ENCODE data around the gene LTF.
"Not testable (repeated sequence)": the region's sequence is repeated elsewhere in the genome, so short reads cannot be mapped to it uniquely, and the experiment has no call there.

The LTF gene

GRCh38 chr3:46406788-46407611 lies 57.7 kb downstream of the LTF start, which contains the start of the genes CCR5AS and CCRL2:
CCR5AS (minus strand) TSS chr3:46407066.
CCRL2 (plus strand) TSS chr3:46407259; CDS start chr3:46408080, 821 bp downstream.
- peak within 1 kb of the TSS; percentile 58 for H3K4me3 ChIP-seq (ENCODE audit: low read length)
- no peaks in the 10 kb centered on the region for H3K79me2 ChIP-seq (ENCODE audit: low read length)
- peak within 1 kb of the TSS; percentile 56 for H3K4me2 ChIP-seq (ENCODE audit: low read length)
- no peaks in the 10 kb centered on the region for H3K36me3 ChIP-seq (replicated peaks; ENCODE audit: low read depth, low read length)
- H3K9ac ChIP-seq (ENCODE audit: low read length), result peak within 1 kb of the TSS; percentile 12; the same call in 1 of the 2 replicates
- TF ChIP-seq EZH2phosphoT487 (IDR thresholded peaks at IDR 0.05; ENCODE audit: low read depth), result no peak
- peak within 1 kb of the TSS; percentile 86 for H2AFZ ChIP-seq (ENCODE audit: low read depth, low read length)
- H3K4me1 ChIP-seq (ENCODE audit: low read length), result peaks cover 24% of the 10 kb centered on the region
- H3K27me3 ChIP-seq (ENCODE audit: low read depth, low read length), result peaks cover 14% of the 10 kb centered on the region; the same call in 1 of the 2 replicates
- no peaks in the 10 kb centered on the region for H3K9me3 ChIP-seq (ENCODE audit: insufficient read depth, low read length)
- no peak within 1 kb of the TSS for H3K27ac ChIP-seq (ENCODE audit: low read length)
- no peaks in the 10 kb centered on the region for H4K20me1 ChIP-seq (ENCODE audit: insufficient read depth, low read length)

GRCh38 chr3:46406443-46406787 lies 58.3 kb downstream of the LTF start:
- Histone ChIP-seq H3K4me1 (ENCODE audit: low read length) (peaks cover 24% of the 10 kb centered on the region), H3K9me3 (ENCODE audit: insufficient read depth, low read length) (no peaks in the 10 kb centered on the region), H3K36me3 (replicated peaks; ENCODE audit: low read depth, low read length) (no peaks in the 10 kb centered on the region), H4K20me1 (ENCODE audit: insufficient read depth, low read length) (no peaks in the 10 kb centered on the region), H3K27ac (ENCODE audit: low read length) (no peak overlapping the region), H3K4me2 (ENCODE audit: low read length) (peak overlapping the region; percentile 56), H2AFZ (ENCODE audit: low read depth, low read length) (peak overlapping the region; percentile 86), H3K27me3 (ENCODE audit: low read depth, low read length) (peaks cover 15% of the 10 kb centered on the region), H3K79me2 (ENCODE audit: low read length) (no peaks in the 10 kb centered on the region), H3K9ac (ENCODE audit: low read length) (no peak overlapping the region; the same call in 1 of the 2 replicates), H3K4me3 (ENCODE audit: low read length) (peak overlapping the region; percentile 58; the same call in 1 of the 2 replicates)
- TF ChIP-seq CTCF (IDR thresholded peaks at IDR 0.05; ENCODE audit: low read depth, low read length), result no peak
- TF ChIP-seq EZH2phosphoT487 (IDR thresholded peaks at IDR 0.05; ENCODE audit: low read depth), result no peak

GRCh38 chr3:46405301-46406019 lies 59.2 kb downstream of the LTF start:
- TF ChIP-seq CTCF (IDR thresholded peaks at IDR 0.05; ENCODE audit: low read depth, low read length), result no peak
- TF ChIP-seq EZH2phosphoT487 (IDR thresholded peaks at IDR 0.05; ENCODE audit: low read depth), result no peak
- Histone ChIP-seq H3K9ac (ENCODE audit: low read length) (no peak overlapping the region), H3K36me3 (replicated peaks; ENCODE audit: low read depth, low read length) (no peaks in the 10 kb centered on the region), H4K20me1 (ENCODE audit: insufficient read depth, low read length) (no peaks in the 10 kb centered on the region), H3K9me3 (ENCODE audit: insufficient read depth, low read length) (no peaks in the 10 kb centered on the region), H3K27ac (ENCODE audit: low read length) (no peak overlapping the region), H3K4me3 (ENCODE audit: low read length) (no peak overlapping the region), H3K4me2 (ENCODE audit: low read length) (no peak overlapping the region), H3K4me1 (ENCODE audit: low read length) (peaks cover 24% of the 10 kb centered on the region), H3K27me3 (ENCODE audit: low read depth, low read length) (peaks cover 24% of the 10 kb centered on the region), H3K79me2 (ENCODE audit: low read length) (no peaks in the 10 kb centered on the region), H2AFZ (ENCODE audit: low read depth, low read length) (no peak overlapping the region)

- H3K79me2 ChIP-seq (ENCODE audit: low read length); H3K36me3 ChIP-seq (replicated peaks; ENCODE audit: low read depth, low read length); H3K4me2 ChIP-seq (ENCODE audit: low read length); H3K9me3 ChIP-seq (ENCODE audit: insufficient read depth, low read length); H4K20me1 ChIP-seq (ENCODE audit: insufficient read depth, low read length); H2AFZ ChIP-seq (ENCODE audit: low read depth, low read length); H3K9ac ChIP-seq (ENCODE audit: low read length); H3K27ac ChIP-seq (ENCODE audit: low read length); H3K4me3 ChIP-seq (ENCODE audit: low read length): not testable (repeated sequence)
- peaks cover 21% of the 10 kb centered on the region for H3K4me1 ChIP-seq (ENCODE audit: low read length)
- H3K27me3 ChIP-seq (ENCODE audit: low read depth, low read length), result peaks cover 28% of the 10 kb centered on the region
Observed at GRCh38 chr3:46402902-46403301, 61.8 kb downstream of the LTF start.

GRCh38 chr3:46401579-46401978 lies 63.1 kb downstream of the LTF start:
- no peaks in the 10 kb centered on the region for H3K9me3 ChIP-seq (ENCODE audit: insufficient read depth, low read length)
- H3K4me1 ChIP-seq (ENCODE audit: low read length), result peaks cover 8% of the 10 kb centered on the region
- H3K4me3 ChIP-seq (ENCODE audit: low read length), result no peak overlapping the region
- no peak overlapping the region for H2AFZ ChIP-seq (ENCODE audit: low read depth, low read length)
- H3K4me2 ChIP-seq (ENCODE audit: low read length), result no peak overlapping the region
- no peaks in the 10 kb centered on the region for H3K36me3 ChIP-seq (replicated peaks; ENCODE audit: low read depth, low read length)
- H3K27ac ChIP-seq (ENCODE audit: low read length), result no peak overlapping the region
- H3K27me3 ChIP-seq (ENCODE audit: low read depth, low read length), result peaks cover 27% of the 10 kb centered on the region
- H3K9ac ChIP-seq (ENCODE audit: low read length), result no peak overlapping the region
- H3K79me2 ChIP-seq (ENCODE audit: low read length), result no peaks in the 10 kb centered on the region
- no peaks in the 10 kb centered on the region for H4K20me1 ChIP-seq (ENCODE audit: insufficient read depth, low read length)
- TF ChIP-seq CTCF (IDR thresholded peaks at IDR 0.05; ENCODE audit: low read depth, low read length), result no peak
- no peak for TF ChIP-seq EZH2phosphoT487 (IDR thresholded peaks at IDR 0.05; ENCODE audit: low read depth)

All from OCI-LY3 (cell line).